GM18505 (cell line): ENCODE data around the gene RALGPS1.

ENCODE experiments used
- ATAC-seq: cut with Tn5 transposase; IDR thresholded peaks from one replicate; pipeline ENCODE4 v1.9.1; 2021; ENCODE audit not compliant: unreplicated experiment
- POLR2A ChIP-seq: IDR thresholded peaks from 4 replicates; pipeline ENCODE4 v1.6.1; 2011; ENCODE audit warnings: borderline replicate concordance; ENCODE audit not compliant: insufficient read depth, insufficient read length; ENCODE audit errors: extremely low read depth

RALGPS1 gene

GRCh38 chr9:126973651-126974529 is 59.3 kb downstream of the RALGPS1 start:
- TF ChIP-seq POLR2A, result no peak
- no peak for ATAC-seq

- no peak for ATAC-seq
- TF ChIP-seq POLR2A, result no peak
These were observed 60.0 kb downstream of the RALGPS1 start for GRCh38 chr9:126974594-126974993.

GRCh38 chr9:126975327-126976220 is 61.0 kb downstream of the RALGPS1 start:
- no peak for ATAC-seq
- no peak for TF ChIP-seq POLR2A

GRCh38 chr9:126979461-126979860 is 64.9 kb downstream of the RALGPS1 start:
- ATAC-seq, result no peak
- no peak for TF ChIP-seq POLR2A

GRCh38 chr9:126980231-126980630 is 65.6 kb downstream of the RALGPS1 start:
- no peak for ATAC-seq
- TF ChIP-seq POLR2A, result no peak

GRCh38 chr9:126981218-126981617 is 66.6 kb downstream of the RALGPS1 start:
- TF ChIP-seq POLR2A, result no peak
- no peak for ATAC-seq

GRCh38 chr9:126982215-126983002 is 67.8 kb downstream of the RALGPS1 start:
- no peak for ATAC-seq
- no peak for TF ChIP-seq POLR2A

GRCh38 chr9:126983767-126984166 is 69.2 kb downstream of the RALGPS1 start:
- no peak for ATAC-seq
- TF ChIP-seq POLR2A, result no peak

- TF ChIP-seq POLR2A, result no peak
These were observed 70.4 kb downstream of the RALGPS1 start for GRCh38 chr9:126984969-126985368.

GRCh38 chr9:126985870-126986498 is 71.4 kb downstream of the RALGPS1 start:
- peak; percentile 65 for ATAC-seq
- no peak for TF ChIP-seq POLR2A

More at GRCh38 chr9:126984969-126985368, 70.4 kb downstream of the RALGPS1 start:
- no peak for ATAC-seq

GRCh38 chr9:126986506-126986951 is 71.9 kb downstream of the RALGPS1 start:
- TF ChIP-seq POLR2A, result no peak
- ATAC-seq, result no peak

- no peak for ATAC-seq
- TF ChIP-seq POLR2A, result no peak
These were observed 74.3 kb downstream of the RALGPS1 start for GRCh38 chr9:126988857-126989256.
